Femur (tissue), 1 donor: ENCODE data around the gene PPARD.

ENCODE experiments used
- DNase-seq: peaks from one replicate; pipeline ENCODE4 v3.0.0-alpha.2; 2017

PPARD gene

GRCh38 chr6:35474942-35475570 is 132.7 kb downstream of the PPARD start:
- DNase-seq: no peak

GRCh38 chr6:35475573-35475972 is 133.2 kb downstream of the PPARD start:
- no peak for DNase-seq

GRCh38 chr6:35476004-35476403 is 133.6 kb downstream of the PPARD start:
- DNase-seq: no peak

- DNase-seq: no peak
Observed at GRCh38 chr6:35477028-35477427, 134.7 kb downstream of the PPARD start.
